ENCODE results near the gene KIF20A. TPM values are rescaled to one million over a fixed set of nuclear protein-coding genes. Genes with fewer than 3 reads are reported as not detected.
"Not testable (repeated sequence)": the region's sequence is repeated elsewhere in the genome, so short reads cannot be mapped to it uniquely, and the experiment has no call there.

The KIF20A gene
- 1 to 10 TPM in 1 of 2 donors, under 1 TPM in 1; 0.13 to 1.1 TPM for total RNA-seq
- long read RNA-seq, result 0 reads

DNA sequence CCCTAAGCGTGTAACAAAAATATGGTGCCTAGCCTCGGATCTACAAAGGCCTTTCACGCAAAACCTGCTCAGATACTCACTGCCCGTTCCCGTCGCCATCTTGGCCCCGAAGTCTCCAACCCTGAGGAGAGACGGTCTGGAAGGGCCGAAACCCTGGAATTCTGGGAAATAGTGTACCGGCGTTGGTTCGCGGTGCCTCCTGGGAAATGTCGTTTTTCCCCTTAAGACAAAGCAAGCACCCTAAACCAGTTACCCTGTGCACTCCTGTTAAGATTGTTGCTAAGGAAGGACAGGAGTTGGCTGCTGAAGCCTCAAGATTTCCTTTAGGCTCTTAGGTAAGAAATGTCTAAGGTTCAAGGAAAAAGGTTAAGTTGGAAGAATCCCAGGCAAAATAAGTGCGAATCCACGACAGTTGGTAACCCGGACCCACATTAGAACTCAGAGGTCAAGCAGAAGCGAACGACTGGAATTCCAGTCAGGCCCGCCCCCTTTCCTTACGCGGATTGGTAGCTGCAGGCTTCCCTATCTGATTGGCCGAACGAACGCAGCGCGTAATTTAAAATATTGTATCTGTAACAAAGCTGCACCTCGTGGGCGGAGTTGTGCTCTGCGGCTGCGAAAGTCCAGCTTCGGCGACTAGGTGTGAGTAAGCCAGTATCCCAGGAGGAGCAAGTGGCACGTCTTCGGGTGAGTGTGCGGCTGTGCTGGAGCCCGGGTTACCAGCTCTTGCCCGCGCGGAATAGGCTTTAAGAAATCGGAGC is at the start of gene KIF20A, which contains the start of gene BRD8:
Gene KIF20A (plus strand): TSS at position 597 of the 761 bp plus-strand sequence. CDS start 569 bp downstream, outside the sequence.
Gene BRD8 (minus strand): TSS at position 115 of the 761 bp plus-strand sequence. CDS start 16 bp downstream, at position 99.
- ATAC-seq (peak; percentile 98), DNase-seq (peak; percentile 97)
- intact Hi-C loops (cut with DNase I), result no loop called here

DNA sequence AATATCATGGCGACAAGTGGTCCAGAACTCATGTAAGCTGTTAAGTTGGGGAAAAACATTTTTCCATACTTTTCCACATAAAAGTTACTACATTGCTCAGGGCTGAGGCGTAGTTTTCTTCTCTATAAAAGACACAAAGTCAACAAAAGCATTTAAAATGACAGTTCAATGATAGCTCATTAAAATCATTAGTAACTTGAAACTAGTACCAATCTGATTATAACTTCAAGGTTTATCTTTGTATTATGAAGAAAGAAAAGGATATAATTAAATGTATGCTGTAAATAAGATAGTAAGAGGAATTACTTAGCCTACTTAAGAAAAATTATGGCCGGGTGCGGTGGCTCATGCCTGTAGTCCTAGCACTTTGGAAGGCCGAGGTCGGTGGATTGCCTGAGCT is 49.6 kb upstream of the KIF20A start:
- intact Hi-C loops (cut with DNase I), result no loop called here
- DNase-seq (no peak), ATAC-seq (no peak)

DNA sequence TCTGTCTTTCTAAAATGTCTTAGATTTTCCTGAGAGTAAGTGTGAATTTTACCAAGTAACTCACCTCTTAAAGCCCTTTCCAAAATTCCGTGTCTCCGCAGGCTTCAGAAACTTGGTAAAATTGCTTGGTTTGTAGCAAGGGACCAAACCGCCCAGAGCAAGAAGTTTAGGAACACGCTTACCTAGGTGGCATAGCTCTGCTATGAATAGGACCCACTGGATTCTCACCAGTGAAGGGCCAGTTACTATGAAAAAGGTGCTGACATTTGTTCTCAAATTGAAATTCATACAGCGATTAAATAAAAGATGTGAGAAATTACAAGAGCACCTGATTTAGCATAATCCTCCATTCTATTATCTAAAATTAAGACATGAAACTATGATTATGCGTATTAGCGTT is 46.4 kb upstream of the KIF20A start:
- no peak for DNase-seq
- intact Hi-C loops (cut with DNase I), result loop anchor here (2.0 to 10.0 kb wide), 4 partner anchors 50 to 358 kb away; partner anchors contain the start of genes FAM13B (in 1 of the 2) and WNT8A (in 1 of the 2)
- ATAC-seq, result no peak

DNA sequence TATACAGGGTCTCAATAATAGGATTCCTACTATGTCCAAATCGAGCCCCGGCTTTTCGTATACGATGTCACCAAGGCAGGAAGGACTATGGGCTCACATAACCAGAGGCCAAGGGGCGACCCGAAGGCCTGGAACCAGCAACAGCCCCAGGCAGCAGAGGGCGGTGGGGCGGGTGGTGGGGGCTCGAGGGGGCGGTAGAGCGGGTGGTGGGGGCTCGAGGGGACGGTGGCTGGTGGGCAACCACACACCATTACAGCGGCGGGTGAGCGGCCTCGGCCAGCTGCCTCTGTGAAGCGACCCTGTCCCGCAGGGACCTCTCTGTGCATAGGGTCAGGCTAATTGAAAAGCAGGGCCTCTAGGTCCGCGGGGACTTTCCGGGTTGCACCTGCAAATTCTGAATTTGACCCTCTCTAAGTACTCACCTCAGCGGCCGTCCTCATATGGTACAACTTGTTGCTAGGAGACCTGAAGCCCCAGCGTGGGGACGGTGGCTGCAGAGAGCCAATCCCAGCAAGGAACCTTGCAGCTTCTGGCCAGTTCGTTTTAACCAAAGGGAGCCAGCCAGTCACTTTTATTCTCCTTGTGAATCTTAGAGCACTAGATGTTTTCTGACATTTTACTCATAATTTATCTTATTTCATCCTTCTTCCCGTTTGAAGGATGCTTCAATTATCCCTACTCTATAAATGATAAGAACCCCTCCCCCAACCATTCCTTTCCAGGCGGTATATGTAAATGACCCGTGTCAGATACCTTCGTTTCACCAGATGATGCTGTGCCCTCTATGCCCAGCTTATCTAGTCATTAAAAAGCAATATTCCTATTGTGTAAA is 39.7 kb upstream of the KIF20A start, which contains the start of gene NME5:
Gene NME5 (minus strand): TSS at position 480 of the 832 bp plus-strand sequence. CDS start 648 bp downstream, outside the sequence.
- intact Hi-C loops (cut with DNase I), result loop anchor here (10.0 kb wide), 2 partner anchors 104 to 364 kb away; partner anchors contain the start of gene FAM13B (in 1 of the 2)
- ATAC-seq (peak; percentile 89 to 93), DNase-seq (peak; percentile 77)

DNA sequence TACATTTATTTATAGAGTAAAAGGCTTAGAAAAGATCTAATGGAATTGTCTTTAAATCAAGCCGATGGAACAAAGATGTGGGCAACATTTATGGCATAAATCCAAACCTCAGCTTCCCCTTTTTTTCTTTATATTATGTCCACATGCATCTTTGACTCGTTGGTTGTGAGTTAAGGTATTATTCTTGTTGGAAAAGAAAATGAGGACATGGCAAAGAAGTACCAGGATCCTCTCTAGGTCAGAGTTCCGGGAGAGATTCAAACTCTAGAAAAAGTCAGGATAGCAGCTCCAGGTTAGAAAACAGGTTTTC is 39.2 kb upstream of the KIF20A start:
- DNase-seq, result no peak
- intact Hi-C loops (cut with DNase I), result loop anchor here (10.0 kb wide), 2 partner anchors 105 to 365 kb away; partner anchors contain the start of gene FAM13B (in 1 of the 2)
- no peak for ATAC-seq

DNA sequence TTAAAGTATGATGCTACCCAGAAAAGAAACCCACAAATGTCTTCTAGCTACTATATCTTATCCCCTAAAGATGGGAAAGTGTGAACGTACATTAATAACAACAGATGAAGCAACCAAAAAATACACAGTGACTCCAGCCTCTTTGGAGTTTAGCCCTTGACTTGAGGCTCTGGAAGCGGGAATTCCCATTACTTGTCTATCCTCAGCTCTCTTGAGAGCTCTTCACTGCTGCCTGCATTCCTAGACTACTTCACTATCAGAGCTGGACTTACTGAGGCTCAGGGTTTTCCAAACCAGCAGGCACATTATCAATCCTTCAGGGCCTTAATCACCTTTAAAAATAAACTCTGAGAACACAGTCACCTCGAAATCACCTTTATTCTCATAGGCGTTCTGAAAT is 38.6 kb upstream of the KIF20A start:
- no peak for ATAC-seq
- intact Hi-C loops (cut with DNase I), result no loop called here
- no peak for DNase-seq

DNA sequence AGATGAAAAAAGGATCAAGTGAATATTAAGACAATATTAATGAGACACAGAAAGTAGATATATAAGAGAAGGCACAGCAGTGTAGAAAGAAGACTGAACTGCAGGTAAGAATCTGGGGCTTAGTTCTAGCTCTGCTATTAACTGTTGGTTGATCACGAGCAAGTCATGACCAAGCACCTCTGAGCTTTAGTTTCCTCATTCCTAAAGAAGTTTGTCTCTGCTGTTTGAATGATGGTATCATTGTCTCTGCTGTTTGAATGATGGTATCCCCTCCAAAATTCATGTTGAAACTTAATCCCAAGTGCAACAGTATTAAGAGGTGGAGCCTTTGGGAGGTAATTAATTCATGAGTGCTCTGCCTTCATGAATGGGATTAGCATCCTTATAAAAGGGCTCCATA is 37.2 kb upstream of the KIF20A start:
- intact Hi-C loops (cut with DNase I), result no loop called here

DNA sequence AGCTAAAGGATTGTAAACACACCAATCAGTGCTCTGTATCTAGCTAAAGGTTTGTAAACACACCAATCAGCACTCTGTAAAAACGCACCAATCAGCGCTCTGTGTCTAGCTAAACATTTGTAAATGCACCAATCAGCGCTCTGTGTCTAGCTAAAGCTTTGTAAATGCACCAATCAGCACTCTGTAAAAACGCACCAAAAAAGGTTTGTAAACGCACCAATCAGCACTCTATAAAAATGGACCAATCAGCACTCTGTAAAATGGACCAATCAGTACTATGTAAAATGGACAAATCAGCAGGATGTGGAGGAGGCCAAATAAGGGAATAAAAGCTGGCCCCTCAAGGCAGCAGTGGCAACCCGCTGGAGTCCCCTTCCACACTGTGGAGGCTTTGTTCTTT is 35.3 kb upstream of the KIF20A start:
- intact Hi-C loops (cut with DNase I); DNase-seq; ATAC-seq: not testable (repeated sequence)

More for the DNA sequence above, 37.2 kb upstream of the KIF20A start:
- no peak for ATAC-seq
- DNase-seq, result no peak

DNA sequence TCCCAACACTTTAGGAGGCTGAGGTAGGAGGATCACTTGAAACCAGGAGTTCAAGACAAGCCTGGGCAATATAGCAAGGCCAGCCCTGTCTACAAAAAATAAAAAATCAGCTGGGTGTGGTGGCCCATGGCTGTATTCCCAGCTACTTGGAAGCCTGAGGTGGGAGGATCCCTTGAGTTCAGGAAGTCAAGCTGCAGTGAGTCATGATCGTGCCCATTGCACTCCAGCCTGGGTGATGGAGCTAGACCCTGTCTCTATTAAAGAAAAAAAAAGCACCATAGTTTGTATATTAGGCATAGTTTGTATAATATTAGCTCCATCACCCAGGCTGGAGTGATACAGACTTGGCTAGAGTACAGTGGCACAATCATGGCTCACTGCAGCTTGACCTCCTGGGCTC is 30.1 kb upstream of the KIF20A start:
- intact Hi-C loops (cut with DNase I), result no loop called here
- peak; percentile 57 for DNase-seq
- peak in 1 of 2 donors; percentile 94 for ATAC-seq

DNA sequence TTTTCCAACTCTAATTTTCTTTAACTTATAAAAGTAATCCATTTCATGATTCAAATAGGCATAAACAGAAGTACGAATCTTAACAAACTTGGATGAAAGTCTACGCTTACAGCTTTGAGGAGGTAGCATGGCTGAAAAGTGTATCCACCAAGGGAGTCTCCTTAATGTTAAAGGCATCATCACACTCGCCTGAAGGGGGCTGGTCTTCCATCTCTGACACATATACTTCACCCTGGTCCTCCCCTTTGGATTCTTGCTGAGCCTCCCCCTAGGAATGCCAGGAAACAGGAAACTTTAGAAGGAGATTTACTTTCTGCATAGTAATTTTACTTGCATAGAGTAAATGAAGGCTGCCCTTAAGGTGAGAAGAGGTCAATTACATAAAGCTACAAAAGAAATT is 29.4 kb upstream of the KIF20A start:
- intact Hi-C loops (cut with DNase I), result no loop called here
- no peak for ATAC-seq
- DNase-seq, result no peak

DNA sequence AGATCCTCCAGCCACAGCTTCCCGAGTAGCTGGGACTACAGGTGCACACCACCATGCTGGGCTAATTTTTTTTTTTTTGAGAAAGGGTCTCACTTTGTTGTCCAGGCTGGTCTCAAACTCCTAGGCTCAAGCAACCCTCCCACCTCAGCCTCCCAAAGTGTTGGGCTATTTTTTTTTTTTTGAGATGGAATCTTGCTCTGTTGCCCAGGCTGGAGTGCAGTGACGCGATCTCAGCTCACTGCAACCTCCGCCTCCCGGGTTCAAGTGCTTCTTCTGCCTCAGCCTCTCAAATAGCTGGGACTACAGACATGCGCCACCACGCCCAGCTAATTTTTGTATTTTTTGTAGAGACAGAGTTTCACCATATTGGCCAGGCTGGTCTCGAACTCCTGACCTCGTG is 22.9 kb upstream of the KIF20A start:
- ATAC-seq; DNase-seq; intact Hi-C loops (cut with DNase I): not testable (repeated sequence)

DNA sequence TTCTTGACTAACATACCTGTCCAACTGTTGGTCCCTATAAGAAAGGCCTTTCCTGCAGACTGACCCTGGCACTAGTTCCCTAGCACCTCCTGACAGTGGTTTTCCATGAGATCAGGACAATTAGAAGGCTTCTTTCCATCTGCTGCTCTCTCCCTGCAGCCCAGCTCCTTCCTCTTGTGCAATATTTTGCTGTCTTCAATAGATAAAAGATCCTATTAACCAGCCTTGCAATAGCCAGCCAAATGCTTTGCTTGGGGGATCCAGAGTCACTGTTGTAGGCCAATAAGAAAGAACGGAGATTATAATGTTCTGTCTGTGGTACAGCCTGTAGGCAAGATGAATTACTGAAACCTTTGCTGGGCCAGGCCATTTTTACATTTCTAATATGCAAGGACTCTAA is 21.3 kb upstream of the KIF20A start:
- no peak for DNase-seq
- no peak for ATAC-seq
- intact Hi-C loops (cut with DNase I), result no loop called here

DNA sequence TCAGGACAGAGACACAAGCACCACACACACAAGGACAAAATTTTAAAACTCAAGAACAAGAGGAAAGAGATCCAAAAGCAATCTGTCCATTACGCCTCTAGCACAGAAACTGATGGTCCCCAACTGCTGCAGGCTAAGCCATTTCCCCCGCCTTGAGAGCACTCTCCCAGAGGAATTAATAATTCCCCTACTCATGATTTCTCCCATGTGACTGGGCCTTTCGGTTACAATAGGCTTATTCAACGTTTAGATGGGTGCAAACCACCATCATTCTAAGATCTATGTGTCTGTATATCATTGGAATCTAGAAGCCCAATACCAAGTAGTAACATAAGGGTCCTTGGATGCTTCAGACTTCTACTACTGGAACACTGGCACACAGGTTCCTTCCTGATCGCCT is 19.2 kb upstream of the KIF20A start:
- intact Hi-C loops (cut with DNase I), result no loop called here
- ATAC-seq, result no peak
- DNase-seq, result no peak

DNA sequence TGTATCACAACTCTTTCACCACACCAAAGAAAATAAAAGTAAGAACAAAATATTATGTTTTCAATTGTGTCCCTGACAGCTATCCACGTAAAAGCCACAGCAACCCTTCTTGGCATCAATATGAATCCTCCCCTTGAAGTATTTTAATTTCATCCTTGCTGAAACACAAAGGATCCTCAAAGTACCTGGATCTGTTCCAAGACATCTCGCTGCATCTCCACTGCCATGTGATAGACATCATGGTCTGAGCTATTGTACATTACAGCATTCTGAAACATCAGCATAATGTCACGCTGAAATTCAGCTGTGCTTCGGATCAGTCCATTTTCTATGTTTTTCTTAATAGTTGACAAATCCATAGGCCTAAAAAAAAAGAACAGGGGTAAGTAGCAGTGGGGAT is 18.2 kb upstream of the KIF20A start:
- intact Hi-C loops (cut with DNase I), result no loop called here
- DNase-seq (no peak), ATAC-seq (no peak)

DNA sequence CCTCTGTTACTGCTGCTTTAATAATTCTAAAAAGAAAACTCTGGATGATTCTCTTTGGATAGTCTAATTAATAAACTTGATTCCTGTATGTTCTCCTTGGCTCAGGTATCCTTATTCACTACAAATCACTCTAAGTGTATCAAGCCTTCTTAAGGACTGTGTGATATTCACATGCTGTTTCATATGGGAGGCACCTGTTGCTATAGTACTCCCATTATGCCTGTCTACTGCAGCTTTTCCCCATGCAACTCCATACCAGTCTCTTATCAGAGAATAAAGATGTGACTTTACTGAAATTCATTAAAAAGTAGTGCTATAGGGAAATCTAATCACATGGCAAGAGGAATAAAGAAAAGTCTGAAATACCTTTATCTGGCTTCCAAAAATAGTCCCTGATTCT is 15.2 kb upstream of the KIF20A start:
- DNase-seq (no peak), ATAC-seq (no peak)
- intact Hi-C loops (cut with DNase I), result no loop called here

DNA sequence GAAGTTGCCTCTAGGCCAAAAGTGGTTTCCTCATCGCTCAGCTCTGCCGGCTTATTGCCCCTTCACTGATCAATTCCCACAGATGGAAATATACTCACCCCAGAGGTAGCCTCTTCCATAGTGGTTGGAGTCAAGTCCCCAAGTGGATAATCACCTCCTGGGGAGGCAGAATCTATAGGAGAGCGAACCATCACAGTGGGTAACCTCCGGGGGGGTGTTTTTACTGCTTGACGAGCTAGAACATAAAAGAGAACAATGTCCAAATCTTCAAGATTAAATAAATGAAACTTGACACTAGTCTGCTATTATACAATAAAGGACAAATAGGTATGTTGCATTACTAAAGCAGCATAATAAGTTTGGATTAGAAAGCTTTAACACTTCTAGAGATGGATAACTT is 9.8 kb upstream of the KIF20A start:
- no peak for ATAC-seq

DNA sequence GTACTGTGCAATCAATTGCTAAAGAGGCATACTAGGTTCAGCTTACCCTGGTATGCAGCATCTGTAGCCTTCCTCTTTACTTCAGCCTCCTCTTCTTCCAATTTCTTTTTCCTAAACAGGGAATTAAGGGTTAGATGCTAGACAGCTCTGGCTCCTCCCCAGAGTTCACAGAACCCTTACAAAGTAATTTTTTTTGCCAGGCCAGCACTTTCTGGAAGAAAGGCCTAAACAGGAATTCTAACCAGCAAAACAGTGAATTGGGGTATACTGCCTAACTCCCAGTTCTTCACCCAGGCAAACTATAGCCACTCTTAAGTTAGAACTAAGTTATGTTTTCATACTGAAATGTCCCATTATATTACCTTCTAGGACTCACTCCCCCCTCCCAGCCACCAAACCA is 8.6 kb upstream of the KIF20A start:
- no peak for DNase-seq
- intact Hi-C loops (cut with DNase I), result no loop called here
- ATAC-seq, result no peak

More for the DNA sequence above, 9.8 kb upstream of the KIF20A start:
- intact Hi-C loops (cut with DNase I), result no loop called here
- no peak for DNase-seq

DNA sequence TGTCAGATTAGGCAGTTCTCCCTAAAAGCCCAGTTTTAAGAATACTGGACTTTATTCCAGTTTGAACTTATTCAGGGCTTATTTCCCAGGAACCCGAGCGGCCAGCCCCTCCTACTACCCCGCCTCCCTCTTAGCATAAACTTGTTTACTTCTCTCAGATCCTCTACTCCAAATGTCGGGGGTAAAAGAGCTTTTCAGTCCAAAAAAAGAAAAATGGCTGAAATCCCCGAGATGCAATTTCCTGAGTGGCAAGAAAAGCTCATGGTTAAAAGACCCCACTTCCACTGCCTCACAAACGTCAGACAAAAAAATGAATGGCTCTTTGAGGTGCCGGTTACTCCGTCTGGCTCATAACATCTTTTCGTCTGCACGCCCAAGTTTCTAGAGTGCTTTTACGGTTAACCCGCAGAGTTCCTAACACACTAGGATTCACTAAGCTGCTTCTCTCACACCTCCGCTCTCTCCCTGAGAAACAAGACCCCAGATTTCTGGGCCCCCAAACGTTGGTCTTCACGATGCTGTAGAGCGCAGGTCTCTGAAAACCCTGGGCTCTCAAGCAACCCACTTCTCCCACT is 884 bp upstream of the KIF20A start:
- intact Hi-C loops (cut with DNase I), result no loop called here
- ATAC-seq, result peak; percentile 50 to 61
- DNase-seq, result peak; percentile 28

DNA sequence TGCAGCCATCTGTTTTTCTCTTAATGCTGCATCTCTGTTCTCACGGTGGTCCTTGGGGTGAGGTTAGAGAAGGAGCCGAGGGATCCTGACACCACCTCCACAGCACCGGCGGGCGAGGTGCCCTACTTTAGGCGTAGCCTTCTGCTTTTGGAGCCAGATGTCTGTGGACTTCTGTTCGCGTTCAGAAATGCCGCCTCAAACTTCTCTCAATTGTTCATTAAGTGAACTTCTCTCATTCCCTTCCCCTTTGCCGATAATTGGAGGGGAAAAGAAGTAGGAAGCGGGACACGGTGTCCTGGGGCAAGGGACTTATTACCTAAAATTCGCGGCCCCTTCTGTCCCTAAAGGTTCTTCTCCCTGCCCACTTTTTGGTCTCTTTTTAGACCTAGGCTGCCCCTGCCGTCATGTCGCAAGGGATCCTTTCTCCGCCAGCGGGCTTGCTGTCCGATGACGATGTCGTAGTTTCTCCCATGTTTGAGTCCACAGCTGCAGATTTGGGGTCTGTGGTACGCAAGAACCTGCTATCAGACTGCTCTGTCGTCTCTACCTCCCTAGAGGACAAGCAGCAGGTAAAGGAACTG is 455 bp downstream of the KIF20A start:
- no peak for ATAC-seq
- no peak for DNase-seq
- intact Hi-C loops (cut with DNase I), result no loop called here

Measured in left cardiac atrium (tissue), 4 donors.